ENCODE data around the gene CALHM4.

CALHM4 gene

GRCh38 chr6:116542426-116542825, 11.1 kb upstream of the CALHM4 start:
- H2AK5ac ChIP-seq (ENCODE audit: low read depth, low read length): no peak overlapping the region
- H2BK5ac ChIP-seq (ENCODE audit: low read length): no peak overlapping the region
- peaks cover 0 to 2% of the 10 kb centered on the region in 2 donors for H3K4me1 ChIP-seq (ENCODE audit: control insufficient read depth in 2 of 2, insufficient read depth in 1 of 2, low read depth in 1 of 2, low read length in 2 of 2)
- H3K18ac ChIP-seq (ENCODE audit: low read length): no peak overlapping the region
- no peak for DNase-seq (ENCODE audit: low spot score)
- no peak overlapping the region for H3K9ac ChIP-seq (ENCODE audit: low read depth, low read length, poor library complexity)
- H3K4me3 ChIP-seq (ENCODE audit: low read length in 2 of 2): no peak overlapping the region
- H3K14ac ChIP-seq (ENCODE audit: low read length): no peak overlapping the region
- H2AFZ ChIP-seq (ENCODE audit: low read length): no peak overlapping the region
- H4K8ac ChIP-seq (ENCODE audit: low read depth, low read length): no peak overlapping the region
- no peak overlapping the region for H3K4ac ChIP-seq (ENCODE audit: low read length)
- H2BK15ac ChIP-seq (ENCODE audit: low read length): no peak overlapping the region
- H2BK12ac ChIP-seq (ENCODE audit: low read length): no peak overlapping the region
- no peak overlapping the region for H2BK120ac ChIP-seq (ENCODE audit: low read depth, low read length)
- no peaks in the 10 kb centered on the region for H3K79me1 ChIP-seq (ENCODE audit: low read depth, low read length)
- no peak overlapping the region for H4K91ac ChIP-seq (ENCODE audit: low read depth, low read length, poor library complexity)
- no peaks in the 10 kb centered on the region for H3K9me3 ChIP-seq (replicated peaks in 1 of 2; ENCODE audit: control insufficient read depth in 2 of 2, insufficient read depth in 1 of 2, low read depth in 1 of 2, low read length in 2 of 2)
- H3K27ac ChIP-seq (replicated peaks; ENCODE audit: low read length): no peak overlapping the region
- H3K36me3 ChIP-seq (replicated peaks in 1 of 2; ENCODE audit: control insufficient read depth in 2 of 2, insufficient read depth in 2 of 2, low read length in 2 of 2): no peaks in the 10 kb centered on the region
- H3K4me2 ChIP-seq (ENCODE audit: insufficient read depth, low read length, poor library complexity, severe bottlenecking): no peak overlapping the region
- no peaks in the 10 kb centered on the region for H3K27me3 ChIP-seq (ENCODE audit: control insufficient read depth in 3 of 3, insufficient read depth in 3 of 3, low read depth in 1 of 3, low read length in 3 of 3)
- H3K23ac ChIP-seq (ENCODE audit: low read depth, low read length, poor library complexity): no peak overlapping the region

- no peak overlapping the region for H2AFZ ChIP-seq (ENCODE audit: low read length)
- no peak overlapping the region for H3K23ac ChIP-seq (ENCODE audit: low read depth, low read length, poor library complexity)
- H2BK12ac ChIP-seq (ENCODE audit: low read length): no peak overlapping the region
- H2BK120ac ChIP-seq (ENCODE audit: low read depth, low read length): no peak overlapping the region
- H3K4me3 ChIP-seq (ENCODE audit: low read length in 2 of 2): no peak overlapping the region
- H3K9me3 ChIP-seq (replicated peaks in 1 of 2; ENCODE audit: control insufficient read depth in 2 of 2, insufficient read depth in 1 of 2, low read depth in 1 of 2, low read length in 2 of 2): no peaks in the 10 kb centered on the region
- no peak for DNase-seq (ENCODE audit: low spot score)
- no peak overlapping the region for H3K14ac ChIP-seq (ENCODE audit: low read length)
- H3K4me1 ChIP-seq (ENCODE audit: control insufficient read depth in 2 of 2, insufficient read depth in 1 of 2, low read depth in 1 of 2, low read length in 2 of 2): peaks cover 0 to 2% of the 10 kb centered on the region in 2 donors
- H4K91ac ChIP-seq (ENCODE audit: low read depth, low read length, poor library complexity): no peak overlapping the region
- H4K8ac ChIP-seq (ENCODE audit: low read depth, low read length): no peak overlapping the region
- no peak overlapping the region for H3K27ac ChIP-seq (replicated peaks; ENCODE audit: low read length)
- no peak overlapping the region for H2BK15ac ChIP-seq (ENCODE audit: low read length)
- no peak overlapping the region for H3K18ac ChIP-seq (ENCODE audit: low read length)
- no peak overlapping the region for H3K4me2 ChIP-seq (ENCODE audit: insufficient read depth, low read length, poor library complexity, severe bottlenecking)
- no peaks in the 10 kb centered on the region for H3K27me3 ChIP-seq (ENCODE audit: control insufficient read depth in 3 of 3, insufficient read depth in 3 of 3, low read depth in 1 of 3, low read length in 3 of 3)
- H3K36me3 ChIP-seq (replicated peaks in 1 of 2; ENCODE audit: control insufficient read depth in 2 of 2, insufficient read depth in 2 of 2, low read length in 2 of 2): no peaks in the 10 kb centered on the region
- H3K79me1 ChIP-seq (ENCODE audit: low read depth, low read length): no peaks in the 10 kb centered on the region
- no peak overlapping the region for H3K9ac ChIP-seq (ENCODE audit: low read depth, low read length, poor library complexity)
- H3K4ac ChIP-seq (ENCODE audit: low read length): no peak overlapping the region
- no peak overlapping the region for H2BK5ac ChIP-seq (ENCODE audit: low read length)
- H2AK5ac ChIP-seq (ENCODE audit: low read depth, low read length): no peak overlapping the region
Observed at GRCh38 chr6:116543149-116543548, 10.4 kb upstream of the CALHM4 start.

GRCh38 chr6:116545651-116546050, 7.9 kb upstream of the CALHM4 start, which contains the start of gene TRAPPC3L:
Gene TRAPPC3L, minus strand, starts transcription at chr6:116545684. Its CDS starts 170 bp downstream, at chr6:116545514.
- no peak within 1 kb of the TSS for H2BK15ac ChIP-seq (ENCODE audit: low read length)
- no peak within 1 kb of the TSS for H3K4me3 ChIP-seq (ENCODE audit: low read length in 2 of 2)
- no peaks in the 10 kb centered on the region for H3K27me3 ChIP-seq (ENCODE audit: control insufficient read depth in 3 of 3, insufficient read depth in 3 of 3, low read depth in 1 of 3, low read length in 3 of 3)
- H3K23ac ChIP-seq (ENCODE audit: low read depth, low read length, poor library complexity): no peak within 1 kb of the TSS
- no peak within 1 kb of the TSS for H2BK5ac ChIP-seq (ENCODE audit: low read length)
- H2AK5ac ChIP-seq (ENCODE audit: low read depth, low read length): no peak within 1 kb of the TSS
- H2BK12ac ChIP-seq (ENCODE audit: low read length): no peak within 1 kb of the TSS
- H2BK120ac ChIP-seq (ENCODE audit: low read depth, low read length): no peak within 1 kb of the TSS
- peak within 1 kb of the TSS; percentile 68 for H2AFZ ChIP-seq (ENCODE audit: low read length)
- no peak within 1 kb of the TSS for H3K9ac ChIP-seq (ENCODE audit: low read depth, low read length, poor library complexity)
- no peaks in the 10 kb centered on the region for H3K9me3 ChIP-seq (replicated peaks in 1 of 2; ENCODE audit: control insufficient read depth in 2 of 2, insufficient read depth in 1 of 2, low read depth in 1 of 2, low read length in 2 of 2)
- DNase-seq (ENCODE audit: low spot score): no peak
- no peak within 1 kb of the TSS for H4K8ac ChIP-seq (ENCODE audit: low read depth, low read length)
- H3K18ac ChIP-seq (ENCODE audit: low read length): no peak within 1 kb of the TSS
- no peak within 1 kb of the TSS for H3K27ac ChIP-seq (replicated peaks; ENCODE audit: low read length)
- no peak within 1 kb of the TSS for H3K4me2 ChIP-seq (ENCODE audit: insufficient read depth, low read length, poor library complexity, severe bottlenecking)
- no peaks in the 10 kb centered on the region for H3K36me3 ChIP-seq (replicated peaks in 1 of 2; ENCODE audit: control insufficient read depth in 2 of 2, insufficient read depth in 2 of 2, low read length in 2 of 2)
- no peak within 1 kb of the TSS for H4K91ac ChIP-seq (ENCODE audit: low read depth, low read length, poor library complexity)
- no peak within 1 kb of the TSS for H3K4ac ChIP-seq (ENCODE audit: low read length)
- no peaks in the 10 kb centered on the region for H3K79me1 ChIP-seq (ENCODE audit: low read depth, low read length)
- no CpG with 5 or more reads among the region's 4 CpGs for WGBS, 2 donors (ENCODE audit: extremely low coverage in 2 of 2, insufficient read length in 2 of 2, insufficient replicate concordance in 1 of 2)
- H3K14ac ChIP-seq (ENCODE audit: low read length): no peak within 1 kb of the TSS
- H3K4me1 ChIP-seq (ENCODE audit: control insufficient read depth in 2 of 2, insufficient read depth in 1 of 2, low read depth in 1 of 2, low read length in 2 of 2): peaks cover 0 to 2% of the 10 kb centered on the region in 2 donors

- Histone ChIP-seq H3K36me3 (replicated peaks in 1 of 2; ENCODE audit: control insufficient read depth in 2 of 2, insufficient read depth in 2 of 2, low read length in 2 of 2) (no peaks in the 10 kb centered on the region), H2AK5ac (ENCODE audit: low read depth, low read length) (no peak overlapping the region), H3K4ac (ENCODE audit: low read length) (no peak overlapping the region), H4K8ac (ENCODE audit: low read depth, low read length) (no peak overlapping the region), H3K27me3 (ENCODE audit: control insufficient read depth in 3 of 3, insufficient read depth in 3 of 3, low read depth in 1 of 3, low read length in 3 of 3) (no peaks in the 10 kb centered on the region), H3K23ac (ENCODE audit: low read depth, low read length, poor library complexity) (no peak overlapping the region), H3K4me3 (ENCODE audit: low read length in 2 of 2) (no peak overlapping the region), H3K27ac (replicated peaks; ENCODE audit: low read length) (no peak overlapping the region), H3K14ac (ENCODE audit: low read length) (no peak overlapping the region), H2AFZ (ENCODE audit: low read length) (peak overlapping the region; percentile 53), H3K9ac (ENCODE audit: low read depth, low read length, poor library complexity) (no peak overlapping the region), H2BK12ac (ENCODE audit: low read length) (no peak overlapping the region), H2BK5ac (ENCODE audit: low read length) (no peak overlapping the region), H3K18ac (ENCODE audit: low read length) (no peak overlapping the region), H3K9me3 (replicated peaks in 1 of 2; ENCODE audit: control insufficient read depth in 2 of 2, insufficient read depth in 1 of 2, low read depth in 1 of 2, low read length in 2 of 2) (no peaks in the 10 kb centered on the region), H2BK15ac (ENCODE audit: low read length) (no peak overlapping the region), H3K79me1 (ENCODE audit: low read depth, low read length) (no peaks in the 10 kb centered on the region), H3K4me1 (ENCODE audit: control insufficient read depth in 2 of 2, insufficient read depth in 1 of 2, low read depth in 1 of 2, low read length in 2 of 2) (peaks cover 0 to 2% of the 10 kb centered on the region in 2 donors), H4K91ac (ENCODE audit: low read depth, low read length, poor library complexity) (no peak overlapping the region), H3K4me2 (ENCODE audit: insufficient read depth, low read length, poor library complexity, severe bottlenecking) (no peak overlapping the region), H2BK120ac (ENCODE audit: low read depth, low read length) (no peak overlapping the region)
- DNase-seq (ENCODE audit: low spot score): no peak
- no CpG with 5 or more reads among the region's 6 CpGs for WGBS, 2 donors (ENCODE audit: extremely low coverage in 2 of 2, insufficient read length in 2 of 2, insufficient replicate concordance in 1 of 2)
Observed at GRCh38 chr6:116547358-116547757, 6.2 kb upstream of the CALHM4 start.

Measured in neuronal stem cell (in vitro differentiated cells).